Measurements from ENCODE around the gene TULP4.
"Not testable (repeated sequence)": the region's sequence is repeated elsewhere in the genome, so short reads cannot be mapped to it uniquely, and the experiment has no call there.

Gene TULP4

DNA sequence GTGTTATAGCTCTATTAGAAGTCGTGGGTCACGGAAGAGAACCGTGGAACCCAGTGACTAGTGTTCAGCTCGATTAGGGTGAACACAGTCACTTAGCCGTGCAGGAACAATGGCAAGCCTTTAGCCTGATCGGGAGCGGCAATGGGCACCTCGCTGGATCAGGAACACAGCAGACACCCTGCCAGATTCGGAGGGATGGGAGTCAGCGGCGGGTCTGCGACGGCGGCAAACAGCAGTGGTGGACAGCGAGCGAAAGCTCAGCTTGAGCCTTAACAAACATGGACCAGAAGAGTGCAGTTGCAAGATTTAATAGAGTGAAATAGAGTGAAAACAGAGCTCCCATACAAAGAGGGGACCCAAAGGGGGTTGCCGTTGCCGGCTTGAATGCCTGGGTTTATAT, 157.8 kb downstream of the TULP4 start:
- DNase-seq (ENCODE audit: low read depth), result not testable (repeated sequence)

- DNase-seq (ENCODE audit: low read depth), result no peak
Observed at GRCh38 chr6:158471339-158471738, 159.1 kb downstream of the TULP4 start.

DNA sequence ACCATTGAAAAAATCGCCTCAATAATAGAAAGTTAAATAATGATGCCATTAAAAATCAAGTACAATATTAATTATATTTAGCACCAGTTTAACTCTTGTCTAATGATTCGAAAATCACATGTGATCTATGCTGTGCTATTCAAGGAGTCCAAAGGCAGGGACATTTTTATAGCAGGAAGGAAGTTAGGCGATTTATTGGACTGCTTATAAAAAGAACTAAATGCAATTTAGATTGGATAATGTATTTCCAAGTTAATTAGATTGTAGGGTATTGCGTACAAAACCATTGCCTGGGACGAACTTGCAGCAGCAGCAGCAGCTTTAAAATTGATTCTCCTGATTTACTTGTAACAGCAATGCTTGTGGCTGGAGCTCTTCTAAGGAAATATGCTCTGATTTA, 160.2 kb downstream of the TULP4 start:
- no peak for DNase-seq (ENCODE audit: low read depth)

DNA sequence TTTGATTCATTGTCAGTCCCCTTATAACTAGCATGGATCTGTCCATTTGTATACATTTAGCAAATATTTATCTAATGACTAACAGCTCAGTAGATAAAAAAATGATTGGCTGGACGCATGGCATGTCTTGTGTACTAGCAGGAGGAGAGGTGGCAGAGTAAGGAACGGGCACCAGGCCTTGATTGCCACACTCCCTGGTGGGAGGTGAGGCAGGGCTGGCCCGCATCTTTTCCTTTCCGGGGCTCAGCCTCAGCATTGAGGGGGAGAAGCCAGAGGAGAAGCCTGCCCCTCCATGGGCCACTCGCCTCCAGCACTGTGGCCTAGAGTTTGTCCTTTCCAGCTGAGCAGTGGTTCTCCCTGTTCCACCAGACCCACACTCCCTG, 162.7 kb downstream of the TULP4 start:
- DNase-seq (ENCODE audit: low read depth), result no peak

- DNase-seq (ENCODE audit: low read depth), result no peak
Observed at GRCh38 chr6:158475344-158476302, 163.4 kb downstream of the TULP4 start.

- no peak for DNase-seq (ENCODE audit: low read depth)
Observed at GRCh38 chr6:158476389-158476788, 164.1 kb downstream of the TULP4 start.

DNA sequence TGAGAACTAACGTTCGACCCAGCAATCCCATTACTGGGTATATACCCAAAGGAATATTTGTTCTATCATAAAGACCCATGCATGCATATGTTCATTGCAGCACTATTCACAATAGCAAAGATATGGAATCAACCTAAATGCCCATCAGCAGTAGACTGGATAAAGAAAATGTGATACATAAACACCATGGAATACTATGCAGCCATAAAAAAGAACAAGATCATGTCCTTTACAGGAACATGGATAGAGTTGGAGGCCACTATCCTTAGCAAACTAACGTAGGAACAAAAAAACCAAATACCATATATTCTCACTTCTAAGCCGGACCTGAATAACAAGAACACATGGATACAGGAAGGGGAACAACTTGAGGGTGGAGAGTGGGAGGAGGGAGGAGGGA, 165.5 kb downstream of the TULP4 start:
- not testable (repeated sequence) for DNase-seq (ENCODE audit: low read depth)

DNA sequence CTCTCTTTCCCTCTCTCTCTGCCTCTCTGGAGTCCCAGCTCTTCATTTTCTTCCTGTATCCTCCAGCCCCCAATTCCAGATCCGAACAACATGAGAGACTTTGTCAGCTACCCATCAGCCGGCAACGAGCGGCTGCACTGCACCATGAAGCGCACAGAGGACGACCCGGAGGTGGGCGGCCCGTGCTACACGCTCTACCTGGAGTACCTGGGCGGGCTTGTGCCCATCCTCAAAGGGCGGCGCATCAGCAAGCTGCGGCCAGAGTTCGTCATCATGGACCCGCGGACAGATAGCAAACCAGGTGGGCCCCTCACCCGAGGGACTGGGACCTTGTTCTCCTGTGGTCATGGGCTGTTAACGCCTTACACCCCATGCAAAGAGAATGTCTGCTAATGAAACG, 168.7 kb downstream of the TULP4 start:
- no peak for DNase-seq (ENCODE audit: low read depth)

GRCh38 chr6:158481690-158482473, 169.6 kb downstream of the TULP4 start:
- DNase-seq (ENCODE audit: low read depth), result no peak

GRCh38 chr6:158485431-158485830, 173.2 kb downstream of the TULP4 start:
- no peak for DNase-seq (ENCODE audit: low read depth)

DNA sequence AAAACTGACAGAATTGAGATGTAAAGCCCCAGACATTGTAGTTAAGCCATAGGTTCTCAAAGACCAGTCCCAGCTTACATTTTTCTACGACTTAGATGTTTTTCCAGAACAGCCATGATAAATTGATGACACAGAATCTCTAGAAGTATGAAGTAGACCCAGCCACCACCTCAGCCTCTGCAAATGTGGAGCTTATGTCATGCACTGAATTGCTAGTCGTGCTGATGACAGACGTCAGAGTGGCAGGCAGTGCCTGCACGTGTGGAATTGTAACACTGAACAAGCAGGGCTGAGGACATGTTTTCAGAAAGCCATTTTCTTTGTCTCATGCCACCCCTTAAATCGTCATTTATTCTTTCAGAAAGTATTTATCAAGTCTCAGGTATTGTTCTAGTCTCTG, 175.2 kb downstream of the TULP4 start:
- no peak for DNase-seq (ENCODE audit: low read depth)

- no peak for DNase-seq (ENCODE audit: low read depth)
Observed at GRCh38 chr6:158488065-158488464, 175.8 kb downstream of the TULP4 start.

- DNase-seq (ENCODE audit: low read depth), result no peak
Observed at GRCh38 chr6:158489441-158489840, 177.2 kb downstream of the TULP4 start.

DNA sequence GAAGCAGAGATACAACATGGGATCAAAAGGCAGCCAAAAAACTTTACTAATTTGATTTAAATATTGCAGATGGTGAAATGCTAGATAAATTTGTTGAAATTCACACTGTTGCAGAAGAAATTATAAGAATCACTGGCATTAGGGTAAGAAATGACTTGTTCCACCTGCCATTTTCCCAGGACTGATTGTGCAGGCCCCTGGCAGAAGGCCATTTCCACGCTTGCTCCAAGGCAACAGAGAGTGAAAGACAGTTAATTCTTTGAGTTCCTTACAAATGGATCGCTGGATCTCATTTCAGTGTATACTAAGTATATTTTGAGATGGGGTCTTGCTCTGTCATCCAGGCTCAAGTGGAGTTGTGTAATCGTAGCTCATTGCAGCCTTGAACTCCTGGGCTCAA, 180.6 kb downstream of the TULP4 start:
- no peak for DNase-seq (ENCODE audit: low read depth)

DNA sequence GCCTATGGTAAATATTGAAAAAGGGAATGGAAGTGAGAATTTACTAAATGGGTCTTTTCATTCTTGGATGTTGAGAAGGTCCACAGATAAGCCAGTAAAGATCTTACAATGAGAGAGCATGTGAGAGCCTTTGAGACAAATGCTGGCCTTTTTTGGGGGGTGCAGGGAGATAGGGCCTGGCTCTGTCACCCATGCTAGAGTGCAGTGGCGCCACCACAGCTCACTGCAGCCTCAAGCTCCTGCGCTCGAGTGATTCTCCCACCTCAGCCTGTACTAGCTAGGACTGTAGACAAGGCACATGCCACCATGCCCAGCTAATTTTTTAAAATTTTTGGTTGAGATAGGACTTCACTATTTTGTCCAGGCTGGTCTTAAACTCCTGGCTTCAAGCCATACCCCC, 184.4 kb downstream of the TULP4 start:
- DNase-seq (ENCODE audit: low read depth), result no peak

GRCh38 chr6:158497620-158498019, 185.4 kb downstream of the TULP4 start:
- DNase-seq (ENCODE audit: low read depth), result no peak

DNA sequence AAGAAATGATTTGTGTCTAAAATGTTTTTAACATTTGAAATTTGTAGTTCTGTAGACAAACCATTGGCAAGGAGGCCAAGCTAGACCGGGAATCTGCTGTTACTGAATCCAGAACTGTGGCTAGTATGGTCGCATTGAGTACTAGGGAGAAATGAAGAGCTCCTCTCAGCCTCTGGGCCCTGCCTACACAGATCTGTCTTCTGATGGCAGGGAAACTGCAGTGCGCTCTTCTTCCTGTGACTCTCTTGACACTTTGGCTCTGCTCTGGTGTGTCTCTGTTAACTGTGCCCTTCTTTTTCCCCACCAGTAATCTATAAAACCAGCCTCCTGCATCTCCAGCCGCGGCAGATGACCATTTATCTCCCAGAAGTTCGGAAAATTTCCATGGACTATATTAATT, 186.1 kb downstream of the TULP4 start:
- no peak for DNase-seq (ENCODE audit: low read depth)

- DNase-seq (ENCODE audit: low read depth), result no peak
Observed at GRCh38 chr6:158499601-158500000, 187.3 kb downstream of the TULP4 start.

GRCh38 chr6:158500016-158500735, 187.9 kb downstream of the TULP4 start:
- no peak for DNase-seq (ENCODE audit: low read depth)

- no peak for DNase-seq (ENCODE audit: low read depth)
Observed at GRCh38 chr6:158501360-158502262, 189.3 kb downstream of the TULP4 start.

DNA sequence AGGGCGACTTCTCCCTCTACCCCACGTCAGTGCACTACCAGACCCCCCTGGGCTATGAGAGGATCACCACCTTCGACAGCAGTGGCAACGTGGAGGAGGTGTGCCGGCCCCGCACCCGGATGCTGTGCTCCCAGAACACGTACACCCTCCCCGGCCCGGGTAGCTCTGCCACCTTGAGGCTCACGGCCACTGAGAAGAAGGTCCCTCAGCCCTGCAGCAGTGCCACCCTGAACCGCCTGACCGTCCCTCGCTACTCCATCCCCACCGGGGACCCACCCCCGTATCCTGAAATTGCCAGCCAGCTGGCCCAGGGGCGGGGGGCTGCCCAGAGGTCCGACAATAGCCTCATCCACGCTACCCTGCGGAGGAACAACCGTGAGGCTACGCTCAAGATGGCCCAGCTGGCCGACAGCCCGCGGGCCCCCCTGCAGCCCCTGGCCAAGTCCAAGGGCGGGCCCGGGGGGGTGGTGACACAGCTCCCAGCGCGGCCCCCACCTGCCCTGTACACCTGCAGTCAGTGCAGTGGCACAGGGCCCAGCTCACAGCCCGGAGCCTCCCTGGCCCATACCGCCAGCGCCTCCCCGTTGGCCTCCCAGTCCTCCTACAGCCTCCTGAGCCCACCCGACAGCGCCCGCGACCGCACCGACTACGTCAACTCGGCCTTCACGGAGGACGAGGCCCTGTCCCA, 190.1 kb downstream of the TULP4 start:
- no peak for DNase-seq (ENCODE audit: low read depth)
